Ectodermal cell (in vitro differentiated cells): Measurements from ENCODE around the gene EXPH5.

Source experiments
- H3K27ac ChIP-seq: 2 replicates; pipeline ENCODE4 v1.7.0; 2013; ENCODE audit warnings: mild to moderate bottlenecking, low read depth, low read length; ENCODE audit not compliant: insufficient read depth, poor library complexity, severe bottlenecking
- H3K27me3 ChIP-seq: 2 replicates; pipeline ENCODE4 v1.7.0; 2013; ENCODE audit warnings: mild to moderate bottlenecking, low read length; ENCODE audit not compliant: insufficient read depth, control insufficient read depth, poor library complexity, severe bottlenecking
- H3K36me3 ChIP-seq: one replicate; pipeline ENCODE4 v1.7.0; 2013; ENCODE audit warnings: low read length; ENCODE audit not compliant: control insufficient read depth, insufficient read depth
- H3K4me1 ChIP-seq: one replicate; pipeline ENCODE4 v1.7.0; 2013; ENCODE audit warnings: low read length; ENCODE audit not compliant: control insufficient read depth, insufficient read depth
- H3K4me3 ChIP-seq: 2 replicates; pipeline ENCODE4 v1.7.0; 2013; ENCODE audit warnings: low read depth, low read length, control low read depth; ENCODE audit not compliant: insufficient read depth
- H3K9me3 ChIP-seq: 2 replicates; pipeline ENCODE4 v1.7.0; 2013; ENCODE audit warnings: mild to moderate bottlenecking, low read length, moderate library complexity; ENCODE audit not compliant: control insufficient read depth
- WGBS, 2 experiments: methylation state at CpG; one replicate each; pipeline ENCODE4 v1.1.7; 2013; ENCODE audit warnings: missing lambda C conversion rate in 2 of 2; 5-methylcytosine and 5-hydroxymethylcytosine counted together

EXPH5 gene

DNA sequence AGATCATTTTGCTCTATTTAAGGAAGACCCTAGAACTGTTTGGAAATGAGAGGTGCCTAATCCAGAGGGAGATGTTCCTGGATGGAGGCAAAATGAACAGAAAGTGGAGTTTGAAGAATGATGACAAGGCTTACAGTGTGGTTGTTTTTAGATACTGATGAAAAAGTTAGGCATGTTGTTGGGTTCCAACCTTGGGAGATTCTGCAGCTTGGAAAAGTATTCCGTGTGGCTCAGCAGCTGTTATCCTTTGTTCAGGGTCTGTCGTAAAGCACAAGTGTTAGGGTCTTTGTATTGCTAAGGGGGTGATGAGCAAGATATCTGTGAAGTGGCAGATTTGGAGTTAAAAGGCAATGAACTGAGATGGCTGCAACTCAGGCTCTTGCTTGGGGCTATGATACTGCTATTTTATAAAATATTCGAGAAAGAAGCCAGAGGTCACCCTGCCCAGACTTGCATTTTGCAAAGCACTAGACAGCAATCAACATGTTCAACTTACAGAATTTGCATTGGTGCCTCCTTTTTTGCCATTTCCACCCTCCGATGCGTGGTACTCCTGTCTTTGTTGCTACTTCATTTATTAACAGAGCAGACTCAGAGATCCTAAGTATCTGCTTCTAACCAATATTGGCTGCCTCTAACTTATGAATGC, 50.1 kb downstream of the EXPH5 start:
- peaks cover 5% of the 10 kb centered on the region for H3K4me1 ChIP-seq
- H3K27ac ChIP-seq = no peak overlapping the region
- no peak overlapping the region for H3K4me3 ChIP-seq
- H3K9me3 ChIP-seq = no peaks in the 10 kb centered on the region
- no peaks in the 10 kb centered on the region for H3K36me3 ChIP-seq
- no peaks in the 10 kb centered on the region for H3K27me3 ChIP-seq
- WGBS, 2 experiments = 83 to 84% methylated on average over 5 of the region's 5 CpGs

- Histone ChIP-seq H3K9me3 (no peaks in the 10 kb centered on the region), H3K27ac (no peak overlapping the region), H3K36me3 (no peaks in the 10 kb centered on the region), H3K4me3 (no peak overlapping the region), H3K4me1 (peaks cover 5% of the 10 kb centered on the region), H3K27me3 (no peaks in the 10 kb centered on the region)
Measured at GRCh38 chr11:108541531-108541930, 52.0 kb downstream of the EXPH5 start.

DNA sequence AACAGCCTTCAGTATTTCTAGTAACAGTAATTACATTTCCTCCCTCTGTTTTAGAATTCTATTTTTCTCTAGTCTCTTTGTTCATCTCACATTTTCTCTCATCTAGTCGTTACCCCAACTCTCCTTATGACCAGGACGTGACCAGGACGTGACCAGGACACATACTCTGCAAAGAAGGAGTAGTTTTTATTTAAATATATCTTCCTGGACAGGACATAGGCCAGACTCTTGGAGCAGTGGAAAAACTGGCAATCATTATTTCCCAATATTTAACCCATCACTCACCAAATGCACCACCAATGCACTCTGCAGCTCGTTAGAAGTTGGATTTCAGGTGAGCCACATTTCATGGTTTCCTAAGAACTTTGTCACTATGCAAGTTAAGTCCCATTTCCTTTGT, 55.1 kb downstream of the EXPH5 start:
- Histone ChIP-seq H3K36me3 (no peaks in the 10 kb centered on the region), H3K4me3 (no peak overlapping the region), H3K9me3 (no peaks in the 10 kb centered on the region), H3K27me3 (no peaks in the 10 kb centered on the region), H3K27ac (no peak overlapping the region), H3K4me1 (no peaks in the 10 kb centered on the region)
- WGBS, 2 experiments = 77 to 94% methylated on average over 4 of the region's 4 CpGs

GRCh38 chr11:108538022-108538424, 55.5 kb downstream of the EXPH5 start:
- Histone ChIP-seq H3K27me3 (no peaks in the 10 kb centered on the region), H3K4me1 (no peaks in the 10 kb centered on the region), H3K27ac (no peak overlapping the region), H3K36me3 (no peaks in the 10 kb centered on the region), H3K9me3 (no peaks in the 10 kb centered on the region), H3K4me3 (no peak overlapping the region)
- WGBS, 2 experiments = 79 to 86% methylated on average over 8 of the region's 8 CpGs

GRCh38 chr11:108536783-108537182, 56.8 kb downstream of the EXPH5 start:
- Histone ChIP-seq H3K4me1 (no peaks in the 10 kb centered on the region), H3K27me3 (no peaks in the 10 kb centered on the region), H3K4me3 (no peak overlapping the region), H3K9me3 (no peaks in the 10 kb centered on the region), H3K27ac (no peak overlapping the region), H3K36me3 (no peaks in the 10 kb centered on the region)
- WGBS, 2 experiments = 90 to 92% methylated on average over 5 of the region's 5 CpGs

DNA sequence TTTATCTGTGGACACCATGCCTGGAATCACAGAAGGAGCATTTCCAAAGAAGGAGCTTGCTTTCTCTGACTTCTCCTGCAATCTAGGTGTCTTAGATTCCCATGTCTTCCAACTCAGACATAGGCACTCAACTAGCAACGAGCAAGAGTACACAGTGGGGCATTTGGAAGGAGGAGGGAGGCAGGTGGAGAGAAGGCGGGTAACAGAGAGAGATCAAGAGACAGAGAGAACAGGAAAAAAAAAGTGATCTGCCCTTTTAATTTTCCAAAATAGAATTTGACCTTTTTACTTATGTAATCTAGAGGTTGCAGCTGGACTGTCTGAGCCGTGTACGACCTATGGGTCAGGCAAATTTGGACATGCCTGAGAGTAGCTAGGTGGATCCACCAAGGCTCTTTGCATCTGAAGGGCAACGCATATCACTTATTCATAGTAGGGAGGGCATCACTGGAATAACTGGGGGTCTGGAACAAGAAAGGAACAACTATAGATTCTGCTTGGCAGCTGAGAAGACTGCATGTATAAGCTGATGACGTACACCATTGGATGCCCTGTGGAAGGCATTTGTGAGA, 58.1 kb downstream of the EXPH5 start:
- Histone ChIP-seq H3K27me3 (no peaks in the 10 kb centered on the region), H3K27ac (no peak overlapping the region), H3K36me3 (no peaks in the 10 kb centered on the region), H3K4me1 (no peaks in the 10 kb centered on the region), H3K9me3 (no peaks in the 10 kb centered on the region), H3K4me3 (no peak overlapping the region)
- WGBS, 2 experiments = 90 to 93% methylated on average over 6 of the region's 6 CpGs

DNA sequence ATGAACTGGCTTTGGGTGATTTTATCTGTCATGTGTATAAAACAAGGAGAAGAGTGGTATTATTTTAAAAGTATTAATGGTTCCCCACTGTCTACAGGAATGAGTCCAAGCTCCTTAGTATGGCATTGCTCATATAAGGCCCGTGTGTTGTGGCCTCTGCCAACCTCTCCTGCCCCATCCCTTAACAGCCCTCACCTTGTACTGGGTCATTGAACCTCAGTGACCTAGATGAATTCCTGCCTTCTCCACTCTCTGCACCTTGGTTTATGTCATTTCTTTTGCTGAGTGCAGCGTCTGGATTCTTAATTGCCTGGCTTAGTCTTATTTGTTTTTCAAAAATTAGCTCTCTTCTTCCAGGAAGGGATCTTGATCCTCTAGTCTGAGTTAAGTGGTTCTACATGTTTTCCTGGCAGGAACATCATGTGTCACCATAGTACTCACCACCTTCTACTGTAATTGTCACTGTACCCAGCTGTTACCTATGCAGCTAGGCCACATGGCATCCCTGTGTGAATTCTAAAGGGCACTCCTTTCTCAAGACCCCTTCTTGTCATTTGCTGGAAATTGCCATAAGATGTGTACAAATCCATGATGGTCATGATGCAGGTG, 59.2 kb downstream of the EXPH5 start:
- Histone ChIP-seq H3K4me3 (no peak overlapping the region), H3K4me1 (no peaks in the 10 kb centered on the region), H3K27me3 (no peaks in the 10 kb centered on the region), H3K9me3 (no peaks in the 10 kb centered on the region), H3K36me3 (no peaks in the 10 kb centered on the region), H3K27ac (no peak overlapping the region)
- 92 to 97% methylated on average over 2 of the region's 2 CpGs for WGBS, 2 experiments

GRCh38 chr11:108530426-108530825, 63.1 kb downstream of the EXPH5 start:
- H3K36me3 ChIP-seq = no peaks in the 10 kb centered on the region
- no peaks in the 10 kb centered on the region for H3K4me1 ChIP-seq
- no peak overlapping the region for H3K4me3 ChIP-seq
- H3K9me3 ChIP-seq = no peaks in the 10 kb centered on the region
- no peak overlapping the region for H3K27ac ChIP-seq
- no peaks in the 10 kb centered on the region for H3K27me3 ChIP-seq
- 94% methylated on average over 5 of the region's 5 CpGs for WGBS, 2 experiments

- no peak overlapping the region for H3K4me3 ChIP-seq
- H3K27ac ChIP-seq = no peak overlapping the region
- no peaks in the 10 kb centered on the region for H3K36me3 ChIP-seq
- 91 to 92% methylated on average over 6 of the region's 6 CpGs for WGBS, 2 experiments
- H3K9me3 ChIP-seq = no peaks in the 10 kb centered on the region
- H3K4me1 ChIP-seq = no peaks in the 10 kb centered on the region
- H3K27me3 ChIP-seq = no peaks in the 10 kb centered on the region
Measured at GRCh38 chr11:108527382-108527781, 66.2 kb downstream of the EXPH5 start.

DNA sequence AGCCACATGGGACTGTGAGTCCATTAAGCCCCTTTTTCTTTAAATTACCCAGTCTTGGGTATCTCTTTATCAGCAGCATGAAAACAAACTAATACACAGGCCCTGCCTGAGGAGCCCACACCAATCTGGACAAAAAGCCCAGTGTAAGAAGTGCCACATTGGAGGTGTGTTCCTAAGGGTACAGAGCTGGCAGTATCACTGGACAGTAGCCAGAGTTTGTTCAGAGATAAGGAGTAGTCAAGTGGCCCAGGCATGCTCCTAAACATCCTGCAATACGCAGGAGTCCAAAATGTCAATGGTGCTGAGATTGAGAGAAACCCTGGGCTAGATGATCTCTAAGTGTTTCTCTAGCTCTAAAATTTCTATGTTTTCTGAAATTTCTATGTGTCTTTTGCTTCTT, 68.4 kb downstream of the EXPH5 start:
- Histone ChIP-seq H3K9me3 (no peaks in the 10 kb centered on the region), H3K27me3 (no peaks in the 10 kb centered on the region), H3K27ac (no peak overlapping the region), H3K4me1 (no peaks in the 10 kb centered on the region), H3K36me3 (no peaks in the 10 kb centered on the region), H3K4me3 (no peak overlapping the region)
- 94 to 100% methylated on average over 1 of the region's 1 CpG for WGBS, 2 experiments
